OCI-LY3 (cell line): ENCODE data around the gene DNAAF8.

Source experiments
- EZH2phosphoT487 ChIP-seq: fragments of 200-600 bp; shearing (Covaris generic); IDR thresholded peaks from 2 replicates; pipeline ENCODE4 v1.6.1; 2018; ENCODE audit warnings: antibody characterized with exemption, mixed run types, low read depth
- TF ChIP-seq, protein P1 (sequence below): fragments of 200-600, 300-600 bp; sonication (generic); IDR thresholded peaks from 2 replicates; pipeline ENCODE4 v1.5.1; 2014; ENCODE audit warnings: antibody characterized with exemption, low read length, low read depth

DNA sequence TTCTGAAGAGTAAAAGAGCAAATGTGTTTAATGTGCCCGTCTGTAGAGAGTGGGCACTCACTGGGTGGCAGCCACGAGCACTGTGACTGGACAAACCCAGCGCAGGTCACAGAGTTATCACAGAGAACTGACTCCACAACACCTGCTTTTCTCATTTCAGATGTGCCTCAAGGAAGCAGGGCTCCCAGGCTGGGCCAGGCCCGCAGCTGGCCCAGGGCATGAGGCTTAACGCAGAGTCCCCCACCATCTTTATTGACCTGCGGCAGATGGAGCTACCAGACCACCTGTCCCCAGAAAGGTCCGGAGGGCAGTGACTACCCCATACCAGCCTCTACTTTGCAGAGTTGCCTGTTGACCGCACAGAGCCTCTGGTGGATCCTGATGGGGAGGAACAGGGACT is 11.9 kb downstream of the DNAAF8 start:
- TF ChIP-seq, protein P1, sequence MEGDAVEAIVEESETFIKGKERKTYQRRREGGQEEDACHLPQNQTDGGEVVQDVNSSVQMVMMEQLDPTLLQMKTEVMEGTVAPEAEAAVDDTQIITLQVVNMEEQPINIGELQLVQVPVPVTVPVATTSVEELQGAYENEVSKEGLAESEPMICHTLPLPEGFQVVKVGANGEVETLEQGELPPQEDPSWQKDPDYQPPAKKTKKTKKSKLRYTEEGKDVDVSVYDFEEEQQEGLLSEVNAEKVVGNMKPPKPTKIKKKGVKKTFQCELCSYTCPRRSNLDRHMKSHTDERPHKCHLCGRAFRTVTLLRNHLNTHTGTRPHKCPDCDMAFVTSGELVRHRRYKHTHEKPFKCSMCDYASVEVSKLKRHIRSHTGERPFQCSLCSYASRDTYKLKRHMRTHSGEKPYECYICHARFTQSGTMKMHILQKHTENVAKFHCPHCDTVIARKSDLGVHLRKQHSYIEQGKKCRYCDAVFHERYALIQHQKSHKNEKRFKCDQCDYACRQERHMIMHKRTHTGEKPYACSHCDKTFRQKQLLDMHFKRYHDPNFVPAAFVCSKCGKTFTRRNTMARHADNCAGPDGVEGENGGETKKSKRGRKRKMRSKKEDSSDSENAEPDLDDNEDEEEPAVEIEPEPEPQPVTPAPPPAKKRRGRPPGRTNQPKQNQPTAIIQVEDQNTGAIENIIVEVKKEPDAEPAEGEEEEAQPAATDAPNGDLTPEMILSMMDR: no peak
- no peak for TF ChIP-seq EZH2phosphoT487
